ENCODE results near the gene HMCN1.

Gene HMCN1

GRCh38 chr1:186014370-186015037 lies 280.3 kb downstream of the HMCN1 start:
- no peaks in the 10 kb centered on the region for H3K9me3 ChIP-seq (ENCODE audit: control insufficient read depth, insufficient read depth, low read length)

DNA sequence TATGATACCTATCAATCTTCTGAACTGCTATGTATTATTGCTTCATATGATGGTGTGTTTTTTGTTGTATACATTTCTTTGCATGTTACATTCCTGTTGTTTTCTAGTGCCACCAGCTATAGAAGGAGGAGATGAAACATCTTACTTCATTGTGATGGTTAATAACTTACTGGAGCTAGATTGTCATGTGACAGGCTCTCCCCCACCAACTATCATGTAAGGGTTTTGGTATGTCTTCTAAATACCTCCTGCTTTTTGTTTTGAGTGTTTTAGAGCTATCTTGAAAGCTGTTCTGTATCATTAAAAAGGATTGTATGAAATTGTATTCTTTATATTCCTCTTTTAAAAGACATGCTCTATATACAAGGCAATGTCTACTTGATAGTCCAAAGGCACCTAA lies 282.7 kb downstream of the HMCN1 start:
- Histone ChIP-seq H3K9ac (ENCODE audit: low read depth, low read length) (no peak overlapping the region), H3K36me3 (ENCODE audit: insufficient read depth, low read length) (no peaks in the 10 kb centered on the region; the same call in 1 of the 2 replicates), H3K4me1 (ENCODE audit: insufficient read depth, low read length) (no peaks in the 10 kb centered on the region; the same call in 1 of the 2 replicates), H3K9me3 (ENCODE audit: control insufficient read depth, insufficient read depth, low read length) (no peaks in the 10 kb centered on the region)

More at GRCh38 chr1:186014370-186015037, 280.3 kb downstream of the HMCN1 start:
- H3K36me3 ChIP-seq (ENCODE audit: insufficient read depth, low read length) = no peaks in the 10 kb centered on the region; the same call in 1 of the 2 replicates
- H3K4me1 ChIP-seq (ENCODE audit: insufficient read depth, low read length) = no peaks in the 10 kb centered on the region; the same call in 1 of the 2 replicates
- H3K9ac ChIP-seq (ENCODE audit: low read depth, low read length) = no peak overlapping the region

- Histone ChIP-seq H3K9me3 (ENCODE audit: control insufficient read depth, insufficient read depth, low read length) (no peaks in the 10 kb centered on the region), H3K9ac (ENCODE audit: low read depth, low read length) (no peak overlapping the region), H3K36me3 (ENCODE audit: insufficient read depth, low read length) (no peaks in the 10 kb centered on the region; the same call in 1 of the 2 replicates), H3K4me1 (ENCODE audit: insufficient read depth, low read length) (no peaks in the 10 kb centered on the region)
These were observed 288.0 kb downstream of the HMCN1 start for GRCh38 chr1:186022184-186022583.

DNA sequence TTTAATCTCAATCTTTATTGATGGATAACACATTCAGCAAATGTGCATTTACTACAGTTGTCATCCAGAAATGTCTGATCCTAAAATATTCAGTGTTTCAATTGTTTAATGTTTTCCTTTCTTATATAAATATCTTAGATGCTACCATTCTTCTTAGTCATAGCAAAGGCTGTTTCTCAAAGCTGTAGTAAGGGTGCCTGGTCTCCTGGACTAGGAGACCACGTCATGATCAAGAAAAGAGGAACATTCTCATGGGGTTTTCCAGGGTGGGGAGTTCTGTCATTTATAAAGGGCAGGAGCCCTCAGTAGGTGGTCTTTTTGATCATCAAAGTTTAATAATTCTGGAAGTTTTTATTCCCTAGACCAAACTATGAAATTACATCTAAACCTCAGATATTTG lies 292.8 kb downstream of the HMCN1 start:
- no peaks in the 10 kb centered on the region; the same call in 1 of the 2 replicates for H3K36me3 ChIP-seq (ENCODE audit: insufficient read depth, low read length)
- no peak overlapping the region for H3K9ac ChIP-seq (ENCODE audit: low read depth, low read length)
- no peaks in the 10 kb centered on the region for H3K9me3 ChIP-seq (ENCODE audit: control insufficient read depth, insufficient read depth, low read length)
- no peaks in the 10 kb centered on the region for H3K4me1 ChIP-seq (ENCODE audit: insufficient read depth, low read length)

- Histone ChIP-seq H3K9me3 (ENCODE audit: control insufficient read depth, insufficient read depth, low read length) (no peaks in the 10 kb centered on the region), H3K9ac (ENCODE audit: low read depth, low read length) (no peak overlapping the region), H3K4me1 (ENCODE audit: insufficient read depth, low read length) (no peaks in the 10 kb centered on the region), H3K36me3 (ENCODE audit: insufficient read depth, low read length) (no peaks in the 10 kb centered on the region; the same call in 1 of the 2 replicates)
These were observed 293.4 kb downstream of the HMCN1 start for GRCh38 chr1:186027621-186028020.

DNA sequence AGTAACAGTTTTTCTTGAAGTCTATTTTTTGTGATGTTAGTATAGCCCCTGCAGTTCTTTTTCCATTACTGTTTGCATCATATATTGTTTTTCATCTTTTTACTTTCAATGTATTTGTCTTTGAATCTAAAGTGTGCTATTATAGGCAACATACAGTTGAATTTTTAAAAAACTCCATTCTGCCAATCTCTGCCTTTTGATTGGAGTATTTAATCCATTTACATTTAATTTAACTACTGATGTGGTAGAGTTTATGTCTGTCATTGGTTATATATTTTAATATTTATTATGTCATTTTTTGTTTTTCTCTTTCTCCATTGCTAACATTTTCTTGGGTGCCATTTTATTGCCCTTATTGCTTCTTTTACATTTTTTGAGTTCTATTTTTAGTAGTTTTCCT lies 296.3 kb downstream of the HMCN1 start:
- Histone ChIP-seq H3K9me3 (ENCODE audit: control insufficient read depth, insufficient read depth, low read length) (no peaks in the 10 kb centered on the region), H3K9ac (ENCODE audit: low read depth, low read length) (no peak overlapping the region), H3K4me1 (ENCODE audit: insufficient read depth, low read length) (no peaks in the 10 kb centered on the region), H3K36me3 (ENCODE audit: insufficient read depth, low read length) (no peaks in the 10 kb centered on the region)

DNA sequence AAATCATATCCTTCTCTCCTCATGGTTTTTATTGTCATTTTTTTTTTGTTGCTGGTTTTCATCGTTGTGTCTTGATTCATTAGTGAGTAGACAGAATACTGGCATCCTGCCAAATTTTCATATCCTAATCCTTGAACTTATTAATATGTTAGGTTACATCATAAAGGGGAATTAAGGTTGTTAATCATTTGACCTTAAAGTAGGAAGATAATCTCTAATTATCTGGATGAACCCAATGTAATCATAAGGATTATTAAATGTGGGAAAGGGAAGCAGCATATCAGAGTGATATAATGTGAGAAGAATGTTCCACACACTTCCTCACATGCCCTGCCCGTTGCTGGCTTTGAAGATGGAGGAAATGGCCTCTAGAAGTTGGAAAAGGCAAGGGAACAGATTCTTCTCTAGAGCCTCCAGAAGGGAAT lies 299.7 kb downstream of the HMCN1 start:
- Histone ChIP-seq H3K36me3 (ENCODE audit: insufficient read depth, low read length) (no peaks in the 10 kb centered on the region), H3K9ac (ENCODE audit: low read depth, low read length) (no peak overlapping the region)

GRCh38 chr1:186042230-186042629 lies 308.0 kb downstream of the HMCN1 start:
- H3K36me3 ChIP-seq (ENCODE audit: insufficient read depth, low read length) = no peaks in the 10 kb centered on the region
- no peaks in the 10 kb centered on the region for H3K4me1 ChIP-seq (ENCODE audit: insufficient read depth, low read length)
- H3K9ac ChIP-seq (ENCODE audit: low read depth, low read length) = no peak overlapping the region
- H3K9me3 ChIP-seq (ENCODE audit: control insufficient read depth, insufficient read depth, low read length) = no peaks in the 10 kb centered on the region

More for the DNA sequence above, 299.7 kb downstream of the HMCN1 start:
- Histone ChIP-seq H3K4me1 (ENCODE audit: insufficient read depth, low read length) (no peaks in the 10 kb centered on the region), H3K9me3 (ENCODE audit: control insufficient read depth, insufficient read depth, low read length) (no peaks in the 10 kb centered on the region)

- H3K36me3 ChIP-seq (ENCODE audit: insufficient read depth, low read length) = no peaks in the 10 kb centered on the region
- H3K4me1 ChIP-seq (ENCODE audit: insufficient read depth, low read length) = no peaks in the 10 kb centered on the region
- H3K9me3 ChIP-seq (ENCODE audit: control insufficient read depth, insufficient read depth, low read length) = no peaks in the 10 kb centered on the region
- no peak overlapping the region for H3K9ac ChIP-seq (ENCODE audit: low read depth, low read length)
These were observed 309.1 kb downstream of the HMCN1 start for GRCh38 chr1:186043296-186043695.

- no peaks in the 10 kb centered on the region for H3K36me3 ChIP-seq (ENCODE audit: insufficient read depth, low read length)
- no peak overlapping the region for H3K9ac ChIP-seq (ENCODE audit: low read depth, low read length)
- H3K4me1 ChIP-seq (ENCODE audit: insufficient read depth, low read length) = no peaks in the 10 kb centered on the region
- H3K9me3 ChIP-seq (ENCODE audit: control insufficient read depth, insufficient read depth, low read length) = no peaks in the 10 kb centered on the region
These were observed 310.0 kb downstream of the HMCN1 start for GRCh38 chr1:186044079-186044685.

DNA sequence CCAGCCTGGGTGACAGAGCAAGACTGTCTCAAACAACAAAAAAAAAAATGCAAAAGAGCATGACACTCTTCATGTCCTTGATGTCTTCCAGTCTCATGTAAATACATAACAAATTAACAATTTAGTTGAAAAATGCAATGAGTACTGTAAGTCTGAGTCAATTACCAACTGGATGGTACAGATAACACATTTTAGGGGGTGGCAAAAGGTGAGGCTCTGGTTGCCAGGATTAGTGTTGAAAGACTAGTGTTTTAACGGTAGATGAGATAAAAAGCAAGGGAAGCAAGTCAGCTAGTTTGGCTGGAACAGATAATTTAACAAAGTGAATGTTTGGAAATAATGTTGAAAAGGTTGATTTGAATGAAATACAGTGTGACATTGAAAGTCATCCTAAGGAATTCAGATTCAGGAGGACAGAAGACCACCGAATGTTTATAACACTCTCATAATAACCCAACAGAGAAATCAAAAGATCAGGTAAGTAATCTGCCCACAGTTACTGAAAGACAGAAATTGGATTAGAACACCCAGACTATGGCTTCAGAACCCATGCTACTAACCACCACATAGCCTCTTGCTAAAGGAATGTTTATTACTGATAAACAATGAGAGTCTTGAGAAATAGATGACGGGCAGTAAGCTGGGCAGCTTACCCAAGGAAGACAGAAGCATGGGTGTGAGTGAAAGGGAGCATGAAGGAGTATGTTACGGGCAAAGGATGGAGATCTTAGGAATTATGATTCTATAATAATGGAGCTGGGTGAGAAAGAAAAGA lies 312.4 kb downstream of the HMCN1 start:
- H3K36me3 ChIP-seq (ENCODE audit: insufficient read depth, low read length) = no peaks in the 10 kb centered on the region
- no peak overlapping the region for H3K9ac ChIP-seq (ENCODE audit: low read depth, low read length)

DNA sequence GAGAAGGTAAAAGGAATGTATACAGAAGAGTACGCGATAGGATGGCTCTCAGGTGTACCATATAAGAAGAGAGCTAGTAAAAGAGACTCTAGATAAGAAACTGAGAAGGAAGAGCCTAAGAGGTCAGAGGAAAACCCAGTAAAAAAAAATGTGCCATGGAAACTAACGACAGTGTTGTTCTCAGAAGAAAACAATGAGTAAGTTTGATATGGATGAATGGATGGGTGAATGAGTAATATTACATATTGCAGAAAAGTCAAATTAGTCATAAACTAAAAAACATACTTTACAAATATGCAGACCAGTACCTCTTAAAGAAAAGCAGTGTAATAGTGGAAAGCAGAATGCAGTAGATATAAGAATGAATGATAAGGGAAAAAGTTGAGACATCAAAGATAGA lies 316.2 kb downstream of the HMCN1 start:
- H3K36me3 ChIP-seq (ENCODE audit: insufficient read depth, low read length) = no peaks in the 10 kb centered on the region; the same call in 1 of the 2 replicates
- H3K4me1 ChIP-seq (ENCODE audit: insufficient read depth, low read length) = no peaks in the 10 kb centered on the region
- H3K9ac ChIP-seq (ENCODE audit: low read depth, low read length) = no peak overlapping the region

More for the DNA sequence above, 312.4 kb downstream of the HMCN1 start:
- Histone ChIP-seq H3K4me1 (ENCODE audit: insufficient read depth, low read length) (no peaks in the 10 kb centered on the region), H3K9me3 (ENCODE audit: control insufficient read depth, insufficient read depth, low read length) (no peaks in the 10 kb centered on the region)

GRCh38 chr1:186054003-186054402 lies 319.8 kb downstream of the HMCN1 start:
- no peaks in the 10 kb centered on the region for H3K4me1 ChIP-seq (ENCODE audit: insufficient read depth, low read length)
- no peaks in the 10 kb centered on the region for H3K9me3 ChIP-seq (ENCODE audit: control insufficient read depth, insufficient read depth, low read length)
- H3K9ac ChIP-seq (ENCODE audit: low read depth, low read length) = no peak overlapping the region
- H3K36me3 ChIP-seq (ENCODE audit: insufficient read depth, low read length) = no peaks in the 10 kb centered on the region; the same call in 1 of the 2 replicates

More for the DNA sequence above, 316.2 kb downstream of the HMCN1 start:
- no peaks in the 10 kb centered on the region for H3K9me3 ChIP-seq (ENCODE audit: control insufficient read depth, insufficient read depth, low read length)

GRCh38 chr1:186054932-186055331 lies 320.7 kb downstream of the HMCN1 start:
- Histone ChIP-seq H3K4me1 (ENCODE audit: insufficient read depth, low read length) (no peaks in the 10 kb centered on the region), H3K9ac (ENCODE audit: low read depth, low read length) (no peak overlapping the region), H3K36me3 (ENCODE audit: insufficient read depth, low read length) (no peaks in the 10 kb centered on the region; the same call in 1 of the 2 replicates)

More at GRCh38 chr1:186054932-186055331, 320.7 kb downstream of the HMCN1 start:
- H3K9me3 ChIP-seq (ENCODE audit: control insufficient read depth, insufficient read depth, low read length) = no peaks in the 10 kb centered on the region

All from ES-I3 (cell line).